GM19239 (cell line): Measurements from ENCODE around the gene FAM53B.

ENCODE experiments used
- DNase-seq: peaks from one replicate; pipeline ENCODE4 v3.0.0; 2011; ENCODE audit warnings: low spot score; ENCODE audit not compliant: insufficient read length
- FAIRE-seq: peaks from 2 replicates; lab custom pipeline; 2011; peaks lifted over from hg19 to GRCh38; lab: Jason Lieb, UNC

FAM53B gene

DNA sequence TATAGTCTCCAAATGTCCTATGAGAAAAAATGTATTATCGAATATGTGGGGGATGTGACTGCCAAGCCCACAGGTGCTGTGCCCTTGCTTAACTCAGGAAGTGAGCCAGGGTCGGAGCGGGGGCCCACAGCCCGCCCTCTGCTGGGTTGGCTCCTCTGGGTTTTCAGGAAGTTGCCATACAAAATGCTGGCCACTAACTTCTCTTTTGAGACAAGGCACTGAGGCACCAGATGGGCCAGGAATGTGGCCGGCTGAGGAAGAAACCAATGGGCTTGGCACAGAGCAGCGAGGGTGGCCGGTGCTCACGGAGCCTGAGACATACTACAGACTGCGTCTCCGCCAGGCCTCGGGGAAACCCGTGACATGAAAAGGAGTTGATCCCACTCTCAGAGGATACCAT lies 58.9 kb downstream of the FAM53B start:
- no peak for FAIRE-seq
- no peak for DNase-seq

DNA sequence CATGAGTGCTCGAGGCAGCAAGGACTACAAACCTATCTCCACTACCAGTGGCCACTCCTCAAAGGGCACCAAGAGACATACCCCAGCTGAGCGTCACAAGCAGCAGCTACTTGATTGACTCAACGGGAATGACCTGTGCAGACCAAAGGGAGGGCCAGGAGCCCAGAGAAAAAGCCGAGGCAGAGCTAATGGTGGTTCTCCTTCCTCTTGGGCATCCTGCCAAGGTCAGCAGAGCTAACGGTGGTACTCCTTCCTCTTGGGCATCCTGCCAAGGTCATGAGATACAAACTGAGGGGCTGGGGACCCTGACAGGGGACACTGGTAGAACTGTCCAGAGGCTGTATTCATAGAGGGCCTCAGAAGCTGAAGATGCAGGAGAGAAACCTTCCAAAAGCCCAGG lies 60.4 kb downstream of the FAM53B start:
- DNase-seq (no peak), FAIRE-seq (no peak)

DNA sequence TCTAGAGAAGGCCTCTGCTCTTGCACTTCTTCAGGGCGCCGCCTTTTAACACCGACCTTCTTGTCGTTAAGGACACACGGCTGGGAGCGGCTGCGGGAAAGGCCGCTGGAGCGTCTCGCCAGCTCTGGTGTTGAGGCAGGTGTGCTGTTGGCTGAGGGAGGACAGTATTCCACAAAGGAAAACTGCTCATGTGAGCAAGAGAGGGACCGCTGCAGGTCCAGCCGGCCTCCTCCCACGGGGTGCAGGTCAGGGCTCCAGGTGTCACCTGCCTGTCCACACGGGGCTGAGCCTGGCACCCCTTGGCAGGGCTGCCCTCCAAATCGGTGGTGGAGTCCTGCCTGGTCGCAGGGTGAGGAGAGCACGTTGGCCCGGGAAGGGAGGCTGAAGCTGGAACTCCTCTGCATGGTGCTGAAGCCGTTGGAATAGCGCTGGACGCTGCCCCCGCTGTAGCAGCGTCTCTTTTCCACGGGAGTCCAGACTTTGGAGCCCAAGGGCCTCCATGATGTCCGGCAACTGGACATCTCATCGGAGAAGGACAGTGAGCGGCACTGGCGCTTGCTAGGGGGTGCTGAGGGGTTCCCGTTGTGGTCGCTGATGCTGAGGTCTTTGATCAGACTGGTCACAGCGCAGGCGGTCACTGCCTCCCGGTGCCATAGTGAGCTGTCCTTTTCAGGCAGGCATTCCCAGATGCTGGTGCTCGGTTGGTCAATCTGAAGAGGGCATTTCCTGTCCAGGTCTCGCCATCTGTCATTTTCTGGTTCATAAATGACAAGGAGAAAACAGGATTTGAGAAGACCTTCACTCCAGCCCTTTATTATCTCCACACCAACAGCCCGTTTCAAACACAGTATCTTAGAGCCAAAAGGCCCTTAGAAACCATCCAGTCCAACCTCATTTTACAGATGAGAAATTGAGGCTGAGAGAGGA lies 62.3 kb downstream of the FAM53B start:
- no peak for DNase-seq
- no peak for FAIRE-seq

DNA sequence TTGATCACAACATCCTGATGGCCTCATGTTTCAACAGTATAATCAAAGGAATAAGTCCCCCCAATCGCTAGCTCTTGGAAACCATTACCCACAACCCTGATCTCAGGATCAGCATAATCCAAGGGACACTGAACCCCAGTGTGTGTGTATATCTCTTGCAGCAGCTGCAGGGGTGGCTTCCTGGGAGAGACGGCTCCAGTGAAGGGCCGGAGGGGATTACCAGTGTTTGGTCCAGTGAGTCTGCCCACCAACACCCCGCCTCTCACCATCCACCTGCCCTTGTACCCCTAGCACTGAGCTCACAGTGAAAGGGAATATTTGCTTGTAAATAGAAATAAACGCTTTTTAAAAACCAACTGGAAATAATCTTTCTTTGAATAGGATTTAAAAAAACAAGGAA lies 63.1 kb downstream of the FAM53B start:
- no peak for FAIRE-seq

DNA sequence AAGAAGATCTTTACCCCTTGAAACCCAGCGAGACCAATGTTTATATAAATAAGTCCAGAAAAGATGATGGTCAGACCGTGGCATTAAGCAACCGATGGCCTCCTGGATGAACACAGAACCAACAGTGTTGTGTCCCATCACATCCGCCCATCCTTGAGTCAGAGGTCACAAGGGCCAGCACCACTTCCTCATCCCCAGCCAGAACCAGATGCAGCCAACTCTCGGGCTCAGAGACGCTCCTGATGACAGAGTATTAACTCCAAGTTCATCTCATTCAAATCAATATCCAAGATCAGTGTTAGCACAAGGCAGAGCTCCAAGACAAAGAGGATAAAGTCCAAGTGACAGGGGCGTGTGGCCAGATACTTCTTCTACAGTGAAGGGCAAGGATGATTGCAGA lies 63.5 kb downstream of the FAM53B start:
- DNase-seq (no peak), FAIRE-seq (no peak)

More for the DNA sequence above, 63.1 kb downstream of the FAM53B start:
- DNase-seq = no peak

DNA sequence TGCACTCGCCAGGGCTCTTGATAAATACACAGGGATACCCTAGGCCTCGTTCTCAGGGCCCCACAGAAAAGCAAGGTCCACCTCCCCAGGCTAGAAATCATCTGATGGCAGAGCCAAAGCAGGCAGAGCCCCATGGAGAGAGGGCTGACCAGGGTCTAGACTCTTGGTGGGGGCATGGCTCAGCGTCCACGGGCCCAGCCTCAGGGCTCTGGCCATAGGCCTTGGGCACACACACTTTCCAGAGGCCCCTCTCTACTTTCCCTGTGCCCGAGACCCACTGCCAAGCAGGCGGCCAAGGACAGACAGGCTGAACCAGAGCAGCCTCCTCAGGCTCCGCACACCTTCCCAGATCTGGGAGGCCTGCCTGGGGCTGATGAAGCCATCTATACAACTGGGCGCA lies 64.8 kb downstream of the FAM53B start:
- DNase-seq (no peak), FAIRE-seq (no peak)

DNA sequence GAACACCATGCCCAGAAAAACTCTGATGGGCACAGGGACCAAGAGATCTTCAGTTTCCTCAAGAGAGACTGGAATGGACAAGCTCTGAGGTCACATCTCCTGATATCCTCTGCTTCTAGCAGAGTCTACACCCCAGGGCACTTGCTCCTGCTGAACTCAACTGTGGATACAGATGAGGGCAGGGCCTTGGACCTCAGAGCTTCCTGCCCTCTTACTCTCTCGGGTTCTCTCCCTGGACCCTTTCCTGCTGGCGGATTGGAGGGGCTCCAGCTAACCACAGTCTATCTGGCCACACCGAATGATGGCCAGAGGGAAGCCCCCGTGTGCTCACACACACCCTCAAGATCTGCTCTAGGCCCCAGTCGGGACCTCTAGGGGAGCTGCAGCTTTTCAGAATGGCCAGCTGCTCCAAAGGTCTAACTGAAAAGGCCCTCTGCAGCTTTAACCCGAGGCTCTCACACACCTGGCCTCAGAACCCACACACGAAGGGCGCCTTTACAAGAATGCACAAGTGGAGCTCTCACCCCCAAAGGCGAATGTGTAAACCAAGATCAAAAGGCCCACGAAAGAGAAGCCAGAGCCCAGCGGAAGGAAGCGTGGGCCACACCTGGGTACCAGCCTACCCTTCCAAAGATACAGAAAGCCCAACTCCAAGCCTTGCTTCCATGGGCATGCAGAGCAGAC lies 65.5 kb downstream of the FAM53B start:
- no peak for FAIRE-seq

DNA sequence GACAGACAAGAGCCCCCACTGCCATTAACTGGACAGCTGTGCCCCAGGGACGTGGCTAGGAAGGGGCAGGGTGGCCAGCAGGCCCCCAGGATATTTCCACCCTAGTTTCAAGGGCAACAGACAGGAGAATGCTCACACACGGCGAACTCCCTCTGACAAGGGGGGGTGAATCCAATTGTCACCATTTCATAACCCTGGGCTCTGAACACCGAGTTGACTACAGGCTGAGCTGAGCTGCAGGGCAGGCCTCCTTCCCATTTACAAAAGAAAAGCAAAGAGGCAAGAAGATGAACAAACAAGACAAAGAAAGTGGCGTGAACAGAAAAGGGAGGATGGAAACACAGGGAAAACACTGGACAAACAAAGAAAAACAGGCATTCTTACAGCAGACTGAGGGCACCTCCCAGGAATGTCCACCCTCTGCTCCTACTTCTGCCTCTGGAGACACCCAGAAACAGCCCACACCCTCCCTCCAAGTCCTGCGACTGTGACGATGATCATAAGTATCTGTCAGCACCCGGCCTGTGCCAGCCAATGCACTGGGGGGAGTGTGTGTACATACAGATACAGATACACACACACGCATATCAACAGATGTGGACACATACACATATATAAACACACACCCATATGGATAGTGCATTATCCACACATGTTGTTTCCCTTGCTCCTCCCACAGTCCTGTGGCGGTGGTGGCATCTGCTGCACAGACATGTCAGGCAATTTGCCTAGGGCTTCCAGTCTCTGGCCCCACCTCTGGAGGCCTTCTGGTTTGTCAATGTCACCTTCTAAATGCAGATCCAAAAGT lies 66.2 kb downstream of the FAM53B start:
- DNase-seq (no peak), FAIRE-seq (no peak)

More for the DNA sequence above, 65.5 kb downstream of the FAM53B start:
- DNase-seq = no peak

DNA sequence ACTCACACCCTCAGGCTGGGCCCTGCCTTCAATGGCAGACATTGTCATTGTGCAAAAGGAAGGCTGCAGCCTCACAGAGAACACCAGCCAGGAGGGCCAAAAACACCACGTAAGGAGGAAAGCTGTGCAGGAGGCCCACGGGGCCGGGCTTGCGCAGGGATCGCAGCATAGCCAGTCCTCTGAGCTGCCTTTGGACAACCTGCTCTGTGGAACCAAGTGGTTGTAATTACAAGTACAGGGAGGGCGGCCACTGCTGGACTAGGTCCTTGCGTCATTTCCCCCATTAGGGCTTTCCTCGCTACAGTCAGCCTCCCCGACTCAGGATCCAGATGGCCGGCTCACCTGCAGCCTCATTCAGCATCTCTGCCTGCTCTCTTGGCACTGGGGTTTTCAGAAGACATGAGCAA lies 66.9 kb downstream of the FAM53B start:
- DNase-seq (no peak), FAIRE-seq (no peak)

DNA sequence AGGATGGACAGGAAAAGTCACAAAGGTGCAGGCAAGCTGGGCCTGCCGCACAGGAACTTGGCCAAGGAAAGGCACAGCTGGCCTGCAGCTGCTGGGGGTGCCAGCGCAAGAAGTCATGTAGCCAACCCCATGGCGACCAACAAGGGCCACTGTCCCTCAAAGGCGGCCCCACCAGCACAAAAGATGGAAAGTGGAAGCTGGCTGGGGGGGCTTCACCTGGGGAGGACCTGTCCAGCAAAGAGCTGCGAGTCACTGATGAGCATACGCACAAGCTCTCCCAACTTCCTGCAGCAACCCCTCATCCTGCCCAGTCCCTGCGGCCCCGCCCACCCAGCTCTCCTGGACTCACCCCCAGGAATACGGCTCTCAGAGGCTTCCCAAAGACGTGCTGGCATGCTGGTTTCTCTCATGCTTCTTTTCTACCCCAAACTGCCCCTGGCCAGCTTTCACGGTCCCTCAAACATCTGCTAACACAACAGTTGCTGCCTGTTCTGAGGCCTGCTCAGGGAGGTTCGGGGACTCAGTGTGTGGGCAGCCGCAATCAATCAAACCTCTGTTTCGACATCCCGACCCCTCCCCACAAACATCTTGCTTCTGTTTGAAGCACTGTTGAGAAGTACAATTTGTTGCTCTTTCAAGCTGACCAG lies 67.6 kb downstream of the FAM53B start:
- FAIRE-seq (no peak), DNase-seq (no peak)

DNA sequence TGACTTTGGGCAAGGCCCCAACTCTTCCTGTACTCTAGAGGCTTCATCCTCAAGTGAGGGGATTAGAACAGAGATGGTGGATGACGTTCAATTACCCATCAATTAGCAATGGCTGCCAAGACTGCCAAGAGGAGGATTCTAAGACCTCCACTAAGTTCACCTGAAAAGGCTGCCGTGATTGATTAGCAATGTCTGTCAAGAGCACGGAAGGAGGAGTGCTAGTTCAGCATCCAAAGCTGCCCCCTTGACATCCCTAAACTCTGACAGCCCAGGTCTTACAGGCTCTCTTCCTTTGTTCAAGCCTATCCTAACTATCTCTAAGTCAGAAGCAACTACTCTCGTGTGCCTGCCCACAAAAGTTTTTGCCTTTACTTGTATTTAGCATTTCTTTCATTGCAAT lies 68.4 kb downstream of the FAM53B start:
- FAIRE-seq (no peak), DNase-seq (no peak)

DNA sequence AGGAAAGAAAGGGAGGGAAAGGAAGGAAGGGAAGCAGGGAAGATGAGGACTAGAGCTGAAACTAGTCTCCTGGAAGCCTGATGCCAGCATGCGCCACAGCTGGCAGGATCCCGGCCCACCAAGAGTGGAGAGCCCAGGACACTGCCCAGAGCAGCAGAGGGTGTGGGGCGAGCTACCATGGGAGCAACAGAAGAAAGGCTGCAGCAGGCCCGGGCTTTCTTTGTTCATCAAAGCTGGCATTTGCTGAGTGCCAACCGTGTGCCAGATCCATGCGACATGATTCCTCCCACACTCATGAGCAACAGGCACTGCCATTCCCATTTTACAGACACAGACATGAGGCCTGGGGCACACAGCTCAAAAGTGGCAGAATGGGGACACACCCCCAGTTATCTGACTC lies 68.9 kb downstream of the FAM53B start:
- DNase-seq (no peak), FAIRE-seq (no peak)

DNA sequence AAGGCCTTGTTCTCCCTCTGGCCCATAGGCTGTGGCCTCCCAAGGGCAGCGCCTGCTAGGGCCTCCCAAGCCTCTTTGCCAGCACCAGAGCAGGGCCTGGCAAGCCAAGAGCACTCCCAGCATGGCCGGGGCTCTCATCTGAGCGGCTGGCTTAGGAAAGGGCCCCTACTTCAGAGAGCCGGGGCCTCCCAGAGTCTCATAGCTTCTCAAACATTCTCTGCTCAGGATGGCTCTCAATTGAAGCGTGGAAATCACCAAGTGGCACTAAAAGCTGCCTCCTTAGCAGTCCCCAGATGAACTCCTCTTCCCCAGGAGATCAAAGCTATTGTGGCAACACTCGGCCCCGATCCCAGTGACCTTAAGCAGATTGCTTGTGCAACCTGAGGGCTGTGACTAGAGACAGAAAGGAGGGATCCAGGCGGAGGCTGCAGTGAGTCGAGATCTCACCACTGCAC lies 69.4 kb downstream of the FAM53B start:
- DNase-seq (no peak), FAIRE-seq (no peak)

DNA sequence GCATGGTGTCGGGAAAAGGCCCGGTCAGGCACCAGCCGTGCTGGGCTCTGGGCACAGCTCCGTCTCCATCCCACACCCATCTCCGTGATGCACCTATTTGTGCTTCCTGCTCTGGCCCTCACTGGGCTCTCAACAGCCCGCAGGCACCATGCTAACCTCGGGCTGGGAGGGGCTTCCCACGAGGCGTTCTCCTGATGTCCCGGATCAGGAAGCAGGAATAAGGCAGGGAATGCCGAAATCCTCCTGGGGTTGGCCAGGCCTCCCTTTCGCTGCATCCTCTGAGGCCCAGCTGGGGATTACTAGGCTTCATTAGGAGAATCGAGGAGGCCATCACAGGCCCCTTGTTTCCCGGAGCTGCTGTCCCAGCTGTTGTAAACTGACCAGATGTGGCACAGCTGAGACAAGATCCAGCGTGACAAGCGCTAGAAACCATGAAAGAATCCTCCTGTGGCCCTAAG lies 72.0 kb downstream of the FAM53B start:
- DNase-seq (no peak), FAIRE-seq (no peak)

DNA sequence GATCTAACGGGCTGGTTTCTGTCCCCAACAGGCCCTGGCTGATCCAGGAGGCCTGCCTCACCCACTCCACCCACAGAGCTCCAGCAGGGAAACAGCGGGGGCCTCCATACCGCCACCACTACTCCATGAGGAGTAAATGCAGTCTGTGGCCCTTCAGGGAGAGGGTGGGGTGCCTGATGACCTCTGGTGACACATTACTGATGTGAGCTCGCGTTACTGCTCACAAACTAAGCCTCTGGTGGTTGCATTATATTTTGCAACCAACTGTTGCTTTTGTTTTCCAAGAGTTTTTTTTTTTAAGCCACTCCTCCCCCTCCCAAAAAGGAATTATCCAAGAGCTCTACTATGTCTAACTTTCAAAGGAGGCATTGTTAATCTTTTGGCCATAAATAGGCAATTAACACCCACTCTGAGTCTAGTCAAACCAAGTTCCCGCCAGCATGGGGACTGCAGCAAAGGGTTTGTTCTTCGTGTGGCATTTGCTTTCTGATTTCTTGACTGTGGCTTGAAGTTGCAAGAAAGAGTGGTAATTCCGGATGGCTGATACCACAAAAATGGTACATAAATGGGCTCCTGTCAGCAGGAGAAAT lies 72.6 kb downstream of the FAM53B start:
- FAIRE-seq (no peak), DNase-seq (no peak)

DNA sequence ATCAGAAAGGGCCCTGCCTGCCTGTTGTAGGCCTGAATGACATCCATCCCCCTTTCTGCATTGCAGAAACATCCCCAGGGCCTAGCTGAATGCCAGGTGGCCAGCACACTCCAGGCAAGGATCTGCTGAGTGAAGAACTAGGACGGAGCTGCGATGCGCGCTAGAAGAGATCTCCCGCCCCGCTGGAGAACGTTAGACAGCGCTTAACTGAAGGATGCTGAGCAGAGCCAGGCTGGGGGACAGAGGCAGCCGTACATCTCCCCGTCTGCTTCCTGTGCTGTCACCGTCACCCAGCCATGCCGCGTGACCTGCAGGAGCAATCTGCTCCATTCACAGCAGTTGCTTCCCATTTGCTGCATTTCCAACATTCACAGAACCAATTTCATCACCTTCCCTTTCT lies 73.3 kb downstream of the FAM53B start:
- FAIRE-seq = no peak
- DNase-seq = no peak

DNA sequence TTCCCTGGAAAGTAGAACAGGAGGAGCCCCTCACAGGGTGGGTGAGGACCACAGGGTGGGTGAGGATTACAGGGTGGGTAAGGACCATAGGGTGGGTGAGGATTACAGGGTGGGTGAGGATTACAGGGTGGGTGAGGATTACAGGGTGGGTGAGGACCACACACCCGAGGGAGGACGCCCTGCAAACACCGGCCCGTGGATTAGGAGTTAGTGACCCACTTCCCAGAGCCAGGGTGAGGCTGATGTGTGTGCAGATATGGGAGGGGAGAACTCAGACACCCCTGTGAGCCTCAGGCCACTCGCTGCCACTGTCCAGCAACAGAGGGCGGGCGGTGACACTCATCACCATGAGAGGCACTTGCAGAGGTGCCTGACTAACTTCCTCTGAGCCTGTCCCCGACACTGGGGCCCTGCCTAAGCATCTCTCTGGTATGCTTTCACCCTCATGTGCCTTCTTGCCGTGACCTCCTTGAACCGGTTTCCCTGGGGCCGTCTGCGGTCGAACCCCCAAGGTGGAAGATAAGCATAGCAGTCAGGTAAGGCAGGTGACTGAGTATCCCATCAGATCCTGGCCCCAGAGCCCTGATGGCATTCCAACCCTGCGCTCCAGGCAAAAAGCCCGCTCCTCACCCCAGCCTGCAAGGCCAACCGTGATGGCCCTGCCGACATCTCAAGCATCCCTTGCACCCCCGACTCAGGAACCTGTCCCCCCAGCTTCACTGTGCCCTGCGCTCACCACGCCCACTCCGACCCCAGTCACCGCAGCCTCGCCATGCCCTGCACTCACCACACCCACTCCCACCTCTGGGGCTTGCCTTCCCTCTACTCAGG lies 74.1 kb downstream of the FAM53B start:
- FAIRE-seq (no peak), DNase-seq (no peak)

DNA sequence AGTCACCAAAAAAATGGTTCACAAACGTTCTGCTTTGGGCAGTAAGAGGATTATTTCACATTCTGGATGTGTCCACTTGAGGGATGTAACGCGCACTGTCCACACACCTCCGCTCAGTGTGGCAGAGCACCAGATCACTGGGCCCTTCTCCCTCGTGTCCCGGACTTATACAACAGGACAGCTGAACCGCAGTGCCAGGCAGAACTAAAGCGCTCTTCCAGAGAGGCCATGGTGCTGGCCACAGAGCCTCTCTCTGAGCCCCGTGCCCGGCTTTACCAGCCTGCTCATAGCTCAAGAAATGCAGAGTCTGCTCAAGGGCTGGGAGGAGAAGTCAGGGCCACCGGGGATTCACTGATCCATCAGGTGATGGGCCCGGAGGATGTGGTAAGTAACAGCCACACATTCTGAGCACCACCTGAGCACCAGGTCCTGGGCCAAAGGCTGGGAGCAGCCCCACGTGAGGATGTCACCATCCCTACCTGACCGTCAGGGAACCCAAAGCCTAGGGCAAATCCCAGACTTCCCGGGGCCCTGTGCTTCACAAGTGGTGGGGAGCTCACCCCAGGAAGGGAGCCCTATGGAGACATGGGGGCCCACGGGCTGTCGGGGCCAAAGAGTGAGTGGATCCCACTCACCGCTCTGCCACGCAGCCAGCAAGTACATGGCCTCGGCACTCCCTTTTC lies 74.9 kb downstream of the FAM53B start:
- DNase-seq = no peak

More for the DNA sequence above, 74.9 kb downstream of the FAM53B start:
- no peak for FAIRE-seq
